H1 (cell line): ENCODE measurements around the gene PDYN. TPM values are rescaled to one million over a fixed set of nuclear protein-coding genes. Genes with fewer than 3 reads are reported as not detected.

Experiments used
- CTCF ChIA-PET: fragments of 300-600 bp; sonication (Branson Sonifier 250); formaldehyde crosslinking; loops from one replicate; lab custom pipeline; 2021; ENCODE audit not compliant: partially characterized antibody; lab: Charles Lee
- POLR2A ChIA-PET: fragments of 300-600 bp; sonication (Branson Sonifier 250); formaldehyde crosslinking; loops from one replicate; lab custom pipeline; 2021; ENCODE audit warnings: inconsistent platforms; ENCODE audit not compliant: partially characterized antibody; lab: Charles Lee
- DNase-seq, 2 experiments: peaks; one replicate each; pipeline versions ENCODE4 v3.0.0 to v3.0.0-alpha.2; 2010 to 2022; ENCODE audit warnings: low spot score in 2 of 2, low read depth in 1 of 2, mixed read lengths in 1 of 2
- FAIRE-seq: peaks from 2 replicates; lab custom pipeline; 2011; peaks lifted over from hg19 to GRCh38; lab: Jason Lieb, UNC
- H2AFZ ChIP-seq: 2 replicates; pipeline ENCODE4 v1.8.1; 2012; ENCODE audit warnings: low read length, inconsistent platforms
- H2AK5ac ChIP-seq: 2 replicates; pipeline ENCODE4 v1.6.1; 2013; ENCODE audit warnings: low read depth, low read length
- H2BK120ac ChIP-seq: replicated peaks from 2 replicates; pipeline ENCODE3; 2013; ENCODE audit warnings: low read depth, low read length, inconsistent platforms
- H2BK12ac ChIP-seq: 2 replicates; pipeline ENCODE4 v1.6.1; 2013; ENCODE audit warnings: low read depth, low read length
- H2BK15ac ChIP-seq: 2 replicates; pipeline ENCODE4 v1.6.1; 2013; ENCODE audit warnings: low read length
- H2BK20ac ChIP-seq: 2 replicates; pipeline ENCODE4 v1.6.1; 2013; ENCODE audit warnings: low read length
- H2BK5ac ChIP-seq: 2 replicates; pipeline ENCODE4 v1.6.1; 2013; ENCODE audit warnings: low read depth, low read length
- H3K14ac ChIP-seq: 2 replicates; pipeline ENCODE4 v1.6.1; 2013; ENCODE audit warnings: inconsistent platforms; ENCODE audit not compliant: insufficient read length
- H3K18ac ChIP-seq: 2 replicates; pipeline ENCODE4 v1.6.1; 2013; ENCODE audit warnings: low read length; ENCODE audit errors: extremely low read depth
- H3K23ac ChIP-seq: 2 replicates; pipeline ENCODE4 v1.6.1; 2013; ENCODE audit warnings: inconsistent platforms; ENCODE audit not compliant: insufficient read length
- H3K23me2 ChIP-seq: 2 replicates; pipeline ENCODE4 v1.6.1; 2013; ENCODE audit warnings: low read depth, low read length
- H3K27ac ChIP-seq: 2 replicates; pipeline ENCODE4 v1.6.1; 2011; ENCODE audit warnings: low read depth, low read length, inconsistent platforms
- H3K27me3 ChIP-seq, 4 experiments: replicated peaks in 1 of 4; 1 replicate in 1 of 4; 2 replicates in 3 of 4; pipeline versions ENCODE4 v1.6.1 to v1.8.1; 2011 to 2013; ENCODE audit warnings: low read length in 3 of 4, mild to moderate bottlenecking in 3 of 4, inconsistent platforms in 2 of 4, mixed read lengths in 2 of 4, moderate library complexity in 1 of 4; ENCODE audit not compliant: control insufficient read depth in 3 of 4, insufficient read depth in 3 of 4; ENCODE audit errors: extremely low read depth in 1 of 4
- H3K36me3 ChIP-seq, 4 experiments: 2 replicates each; pipeline versions ENCODE4 v1.6.1 to v1.8.1; 2011 to 2013; ENCODE audit warnings: mild to moderate bottlenecking in 4 of 4, low read length in 3 of 4, moderate library complexity in 2 of 4, control low read depth in 1 of 4, inconsistent platforms in 1 of 4; ENCODE audit not compliant: insufficient read depth in 4 of 4, control insufficient read depth in 2 of 4
- H3K4ac ChIP-seq: replicated peaks from 2 replicates; pipeline ENCODE3; 2013; ENCODE audit warnings: low read length, low read depth, mixed read lengths, inconsistent platforms; ENCODE audit not compliant: insufficient read length
- H3K4me1 ChIP-seq, 4 experiments: replicated peaks in 1 of 4; 1 replicate in 1 of 4; 2 replicates in 3 of 4; pipeline versions ENCODE4 v1.6.1 to v1.8.1; 2011 to 2013; ENCODE audit warnings: low read length in 3 of 4, inconsistent platforms in 2 of 4, mixed read lengths in 1 of 4; ENCODE audit not compliant: insufficient read depth in 4 of 4, control insufficient read depth in 3 of 4
- H3K4me2 ChIP-seq, 2 experiments: 2 replicates each; pipeline versions ENCODE4 v1.6.1 to v1.8.1; 2011 to 2013; ENCODE audit warnings: low read depth in 2 of 2, low read length in 2 of 2, control low read depth in 1 of 2, inconsistent platforms in 1 of 2, mild to moderate bottlenecking in 1 of 2; ENCODE audit not compliant: insufficient read depth in 1 of 2
- H3K4me3 ChIP-seq, 4 experiments: fragments of 200-600, 300-600 bp in 1 of 4; sonication (generic), shearing (Covaris generic), sonication (Bioruptor Twin) in 1 of 4; 2 replicates each; pipeline versions ENCODE4 v1.5.1 to v1.8.1; 2011 to 2016; ENCODE audit warnings: low read length in 4 of 4, low read depth in 3 of 4, control low read depth in 2 of 4, inconsistent platforms in 2 of 4, mild to moderate bottlenecking in 2 of 4, mixed read lengths in 1 of 4, moderate library complexity in 1 of 4; ENCODE audit not compliant: insufficient read depth in 2 of 4; ENCODE audit errors: extremely low read depth in 1 of 4
- H3K56ac ChIP-seq: replicated peaks from 2 replicates; pipeline ENCODE3; 2013; ENCODE audit warnings: low read depth, mild to moderate bottlenecking, mixed read lengths, low read length, inconsistent platforms; ENCODE audit not compliant: insufficient read length
- H3K79me1 ChIP-seq: 2 replicates; pipeline ENCODE4 v1.6.1; 2013; ENCODE audit warnings: low read depth, low read length, control low read depth
- H3K79me2 ChIP-seq, 2 experiments: 2 replicates each; pipeline versions ENCODE4 v1.6.1 to v1.8.1; 2012 to 2013; ENCODE audit warnings: low read length in 2 of 2, mild to moderate bottlenecking in 2 of 2, inconsistent platforms in 1 of 2; ENCODE audit not compliant: insufficient read depth in 2 of 2, control insufficient read depth in 1 of 2
- H3K9ac ChIP-seq, 4 experiments: replicated peaks in 1 of 4; 1 replicate in 1 of 4; 2 replicates in 3 of 4; pipeline versions ENCODE4 v1.6.1 to v1.8.1; 2011 to 2013; ENCODE audit warnings: low read depth in 3 of 4, low read length in 3 of 4, control low read depth in 2 of 4, mild to moderate bottlenecking in 2 of 4, moderate library complexity in 2 of 4, inconsistent platforms in 1 of 4; ENCODE audit errors: extremely low read depth in 1 of 4
- H3K9me3 ChIP-seq, 2 experiments: 2 replicates each; pipeline versions ENCODE4 v1.6.1 to v1.8.1; 2012 to 2013; ENCODE audit warnings: mild to moderate bottlenecking in 2 of 2, moderate library complexity in 2 of 2, control low read depth in 1 of 2, inconsistent platforms in 1 of 2, low read depth in 1 of 2, low read length in 1 of 2, mixed read lengths in 1 of 2; ENCODE audit not compliant: insufficient read depth in 2 of 2
- H4K20me1 ChIP-seq, 2 experiments: replicated peaks in 1 of 2; 2 replicates each; pipeline versions ENCODE3 to v1.8.1; 2011 to 2013; ENCODE audit warnings: inconsistent platforms in 2 of 2, low read length in 2 of 2, mild to moderate bottlenecking in 1 of 2; ENCODE audit not compliant: insufficient read depth in 2 of 2, control insufficient read depth in 1 of 2
- H4K5ac ChIP-seq: 2 replicates; pipeline ENCODE4 v1.6.1; 2013; ENCODE audit warnings: low read length, low read depth, mixed read lengths, inconsistent platforms; ENCODE audit not compliant: insufficient read length
- H4K8ac ChIP-seq: 2 replicates; pipeline ENCODE4 v1.8.0; 2013; ENCODE audit warnings: mild to moderate bottlenecking, moderate library complexity, low read length, inconsistent platforms; ENCODE audit not compliant: insufficient read depth; ENCODE audit errors: extremely low read depth
- H4K91ac ChIP-seq: replicated peaks from 2 replicates; pipeline ENCODE3; 2013; ENCODE audit warnings: low read length, mixed read lengths, inconsistent platforms; ENCODE audit not compliant: insufficient read length
- SP1 ChIP-seq: IDR thresholded peaks from 2 replicates; pipeline ENCODE4 v1.6.1; 2011; ENCODE audit warnings: low read depth, low read length
- TEAD4 ChIP-seq: IDR thresholded peaks from 2 replicates; pipeline ENCODE4 v1.6.1; 2012; ENCODE audit warnings: low read depth, low read length, inconsistent platforms, mixed read lengths
- WGBS, 2 experiments: shearing (Covaris generic) in 1 of 2; methylation state at CpG; one replicate each; pipeline versions ENCODE4 v1.1.6 to v1.1.7; 2013 to 2015; ENCODE audit warnings: low lambda C conversion rate in 2 of 2, mixed read lengths in 2 of 2, inconsistent platforms in 1 of 2, low coverage in 1 of 2, missing lambda C conversion rate in 1 of 2; ENCODE audit not compliant: insufficient replicate concordance in 2 of 2, insufficient coverage in 1 of 2, insufficient read length in 1 of 2; ENCODE audit errors: extremely low coverage in 1 of 2, missing lambda C conversion rate in 1 of 2; 5-methylcytosine and 5-hydroxymethylcytosine counted together
- polyA plus RNA-seq, 7 experiments: library from polyadenylated mRNA; depleted of rRNA in 3 of 7; stranded (reverse) in 5 of 7; unstranded in 2 of 7; fragments of >200 nt in 5 of 7; fragments of 200-250 nt in 2 of 7; gene quantifications; 1 replicate in 5 of 7; 2 replicates in 1 of 7; 4 replicates in 1 of 7; pipeline versions ENCODE4 v1.2.1 to v1.2.3, GENCODE V29; 2011 to 2013; ENCODE audit warnings: missing spikeins in 2 of 7, mixed read lengths in 2 of 7
- total RNA-seq: library from RNA; stranded (reverse); fragmentation: NEBNext Ultra II Directional; extraction: Animal tissue kit (Norgen Biotek cat#: 25700); gene quantifications from 2 replicates; pipeline ENCODE4 v1.2.1, GENCODE V29; 2021

PDYN gene
- total and polyA plus RNA-seq, 2 of the 8 experiments (the other 6 are each of a cell fraction or from before 2014, with no cell fraction given): 0.54 to 0.60 TPM

DNA sequence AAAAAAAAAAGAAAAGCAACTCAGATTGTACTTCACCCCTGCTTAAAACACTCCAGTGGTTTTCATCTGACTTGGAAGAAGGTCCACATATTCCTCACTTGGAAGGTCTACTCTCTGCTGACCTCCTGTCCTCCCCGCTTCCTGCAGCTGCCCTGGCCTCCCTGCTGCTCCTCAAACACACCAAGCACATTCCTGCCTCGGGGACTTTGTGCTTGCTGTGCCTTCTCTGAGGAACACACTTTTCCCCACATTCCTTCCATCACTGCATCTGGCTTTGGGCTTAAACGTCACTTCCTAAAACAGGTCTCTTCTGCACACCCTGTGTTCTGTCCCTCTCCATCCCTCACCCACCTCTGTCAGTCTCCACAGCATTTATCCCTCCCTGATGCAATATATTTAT is 4.9 kb upstream of the PDYN start:
- POLR2A ChIA-PET: no interaction called here
- Histone ChIP-seq H3K23me2 (no peaks in the 10 kb centered on the region; the same call in 1 of the 2 replicates), H3K4me2 (no peak overlapping the region), H2BK120ac (no peak overlapping the region), H3K27ac (no peak overlapping the region), H3K9me3 (no peaks in the 10 kb centered on the region), H2AFZ (no peak overlapping the region), H3K27me3 (peaks cover 0 to 4% (median 0%) of the 10 kb centered on the region in 4 experiments; a peak in 2 of 7 replicates), H2BK12ac (no peak overlapping the region), H2AK5ac (no peak overlapping the region), H3K4me1 (peaks cover 0 to 7% (median 3%) of the 10 kb centered on the region in 4 experiments; a peak in 5 of 7 replicates), H2BK5ac (no peak overlapping the region), H4K91ac (no peak overlapping the region)
- CTCF ChIA-PET: no interaction called here
- TF ChIP-seq TEAD4: peak; percentile 73
- TF ChIP-seq SP1: no peak
- TF ChIP-seq, all 59 proteins: peak for 1
- Histone ChIP-seq H3K79me1 (no peaks in the 10 kb centered on the region), H3K79me2 (no peaks in the 10 kb centered on the region), H4K5ac (no peak overlapping the region), H2BK15ac (no peak overlapping the region), H4K20me1 (no peaks in the 10 kb centered on the region), H3K4me3 (no peak overlapping the region), H3K4ac (no peak overlapping the region), H3K23ac (no peak overlapping the region), H3K56ac (no peak overlapping the region), H3K36me3 (no peaks in the 10 kb centered on the region), H4K8ac (no peak overlapping the region), H3K9ac (no peak overlapping the region), H3K14ac (no peak overlapping the region), H3K18ac (no peak overlapping the region; the same call in 1 of the 2 replicates), H2BK20ac (no peak overlapping the region)
- no peak for FAIRE-seq
- DNase-seq: no peak
- WGBS, 2 experiments: 83% methylated on average over 3 of the region's 3 CpGs; no CpG with 5 or more reads in 1 of the 2 experiments
